ENCODE results near the gene AXL. TPM values are rescaled to one million over a fixed set of nuclear protein-coding genes. Genes with fewer than 3 reads are reported as not detected.
A peak's percentile ranks its signal among the peaks of the same experiment; 100 is the strongest.

Gene AXL
- total RNA-seq, 1 donor from 2014 or later = 250 TPM

GRCh38 chr19:41309180-41310032, 90.4 kb downstream of the AXL start:
- Mint-ChIP-seq H3K27ac (ENCODE audit: unreplicated experiment) (peak overlapping the region; percentile 100), H3K4me3 (ENCODE audit: unreplicated experiment) (peak overlapping the region; percentile 96), H3K27me3 (ENCODE audit: unreplicated experiment) (no peaks in the 10 kb centered on the region), H3K4me1 (ENCODE audit: unreplicated experiment) (peaks cover 51% of the 10 kb centered on the region), H3K36me3 (ENCODE audit: unreplicated experiment) (peaks cover 24% of the 10 kb centered on the region), H3K9me3 (ENCODE audit: unreplicated experiment) (no peaks in the 10 kb centered on the region)
- no peak for DNase-seq (ENCODE audit: extremely low spot score, unreplicated experiment)
- TF ChIP-seq CTCF (IDR thresholded peaks at IDR 0.05) = no peak

GRCh38 chr19:41310033-41310831, 91.2 kb downstream of the AXL start, which contains the start of gene CCDC97:
CCDC97 (plus strand) TSS chr19:41310172; CDS start chr19:41310311, 139 bp downstream.
- Mint-ChIP-seq H3K4me1 (ENCODE audit: unreplicated experiment) (peaks cover 51% of the 10 kb centered on the region), H3K4me3 (ENCODE audit: unreplicated experiment) (peak within 1 kb of the TSS; percentile 96), H3K27me3 (ENCODE audit: unreplicated experiment) (no peaks in the 10 kb centered on the region), H3K9me3 (ENCODE audit: unreplicated experiment) (no peaks in the 10 kb centered on the region), H3K36me3 (ENCODE audit: unreplicated experiment) (peaks cover 18% of the 10 kb centered on the region), H3K27ac (ENCODE audit: unreplicated experiment) (peak within 1 kb of the TSS; percentile 100)
- DNase-seq (ENCODE audit: extremely low spot score, unreplicated experiment) = peak; percentile 96
- no peak for TF ChIP-seq CTCF (IDR thresholded peaks at IDR 0.05)

- Mint-ChIP-seq H3K4me3 (ENCODE audit: unreplicated experiment) (peak overlapping the region; percentile 96), H3K27ac (ENCODE audit: unreplicated experiment) (peak overlapping the region; percentile 100), H3K27me3 (ENCODE audit: unreplicated experiment) (no peaks in the 10 kb centered on the region), H3K4me1 (ENCODE audit: unreplicated experiment) (peaks cover 53% of the 10 kb centered on the region), H3K9me3 (ENCODE audit: unreplicated experiment) (no peaks in the 10 kb centered on the region), H3K36me3 (ENCODE audit: unreplicated experiment) (peaks cover 16% of the 10 kb centered on the region)
- TF ChIP-seq CTCF (IDR thresholded peaks at IDR 0.05) = no peak
- no peak for DNase-seq (ENCODE audit: extremely low spot score, unreplicated experiment)
Observed at GRCh38 chr19:41311072-41311471, 92.0 kb downstream of the AXL start.

Other genes starting within 250 kb of the AXL start
- gene CYP2B6, start 227.9 kb upstream of the AXL start, total RNA-seq = not detected in 2 replicates
- gene CYP2A13, start 130.8 kb upstream of the AXL start, total RNA-seq = not detected in 2 replicates
- not detected in 2 replicates for gene CYP2F1, start 104.8 kb upstream of the AXL start, total RNA-seq
- not detected in 2 replicates for gene CYP2S1, start 26.0 kb upstream of the AXL start, total RNA-seq
- gene HNRNPUL1, start 45.1 kb downstream of the AXL start, total RNA-seq = 226 and 237 TPM in 2 replicates
- gene CCDC97, start 90.9 kb downstream of the AXL start, total RNA-seq = 34.4 and 35.9 TPM in 2 replicates
- gene TGFB1, start 134.7 kb downstream of the AXL start, total RNA-seq = 244 and 255 TPM in 2 replicates
- 4.6 and 5.5 TPM in 2 replicates for gene B9D2, start 144.9 kb downstream of the AXL start, total RNA-seq
- gene TMEM91, start 157.3 kb downstream of the AXL start, total RNA-seq = 8.5 and 9.2 TPM in 2 replicates
- gene EXOSC5, start 178.1 kb downstream of the AXL start, total RNA-seq = 10.6 and 11.6 TPM in 2 replicates
- 12.5 and 19.8 TPM in 2 replicates for gene BCKDHA, start 178.6 kb downstream of the AXL start, total RNA-seq
- gene B3GNT8, start 208.2 kb downstream of the AXL start, total RNA-seq = 0.35 and 1.5 TPM in 2 replicates
- gene DMAC2, start 220.7 kb downstream of the AXL start, total RNA-seq = 33.3 and 33.8 TPM in 2 replicates
- gene ERICH4, start 223.9 kb downstream of the AXL start, total RNA-seq = not detected in 2 replicates

Data from osteocyte (in vitro differentiated cells).